ENCODE results near the gene SLC22A23.
A peak's percentile ranks its signal among the peaks of the same experiment; 100 is the strongest.

The SLC22A23 gene

DNA sequence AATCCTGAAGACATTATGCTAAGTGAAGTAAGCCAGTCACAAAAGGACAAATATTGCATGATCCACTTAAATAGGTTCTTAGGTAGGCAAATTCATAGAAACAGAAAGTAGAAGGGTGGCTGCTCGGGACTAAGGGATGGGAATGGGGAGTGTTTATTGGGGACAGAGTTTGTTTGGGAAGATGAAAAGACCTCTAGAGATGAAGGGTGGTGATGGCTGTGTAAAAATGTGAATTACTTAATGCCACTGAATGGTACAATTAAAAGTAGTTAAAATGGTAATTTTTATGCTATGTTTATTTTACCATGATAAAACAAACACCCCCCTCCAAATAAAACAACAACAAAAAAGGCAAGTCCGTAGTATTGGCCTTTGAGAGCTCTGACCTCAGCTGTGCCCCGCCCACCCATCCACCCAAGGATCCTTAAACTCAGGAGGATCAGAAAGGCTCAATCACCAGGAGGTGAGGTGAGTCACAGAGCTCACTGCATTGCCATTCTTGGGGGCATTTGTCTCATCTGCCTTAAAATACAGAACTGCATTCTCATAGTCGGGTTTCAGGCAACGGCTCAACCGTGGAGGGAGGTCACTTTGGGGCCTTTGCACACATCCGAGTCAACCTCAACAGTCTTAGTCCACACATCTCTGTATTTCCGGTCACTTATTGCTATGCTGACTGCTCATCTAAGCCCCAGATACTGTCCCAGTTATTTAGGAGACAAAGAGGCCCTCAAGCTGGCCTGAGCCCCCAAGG lies 96.7 kb downstream of the SLC22A23 start (continued):
- TF ChIP-seq, protein P1, sequence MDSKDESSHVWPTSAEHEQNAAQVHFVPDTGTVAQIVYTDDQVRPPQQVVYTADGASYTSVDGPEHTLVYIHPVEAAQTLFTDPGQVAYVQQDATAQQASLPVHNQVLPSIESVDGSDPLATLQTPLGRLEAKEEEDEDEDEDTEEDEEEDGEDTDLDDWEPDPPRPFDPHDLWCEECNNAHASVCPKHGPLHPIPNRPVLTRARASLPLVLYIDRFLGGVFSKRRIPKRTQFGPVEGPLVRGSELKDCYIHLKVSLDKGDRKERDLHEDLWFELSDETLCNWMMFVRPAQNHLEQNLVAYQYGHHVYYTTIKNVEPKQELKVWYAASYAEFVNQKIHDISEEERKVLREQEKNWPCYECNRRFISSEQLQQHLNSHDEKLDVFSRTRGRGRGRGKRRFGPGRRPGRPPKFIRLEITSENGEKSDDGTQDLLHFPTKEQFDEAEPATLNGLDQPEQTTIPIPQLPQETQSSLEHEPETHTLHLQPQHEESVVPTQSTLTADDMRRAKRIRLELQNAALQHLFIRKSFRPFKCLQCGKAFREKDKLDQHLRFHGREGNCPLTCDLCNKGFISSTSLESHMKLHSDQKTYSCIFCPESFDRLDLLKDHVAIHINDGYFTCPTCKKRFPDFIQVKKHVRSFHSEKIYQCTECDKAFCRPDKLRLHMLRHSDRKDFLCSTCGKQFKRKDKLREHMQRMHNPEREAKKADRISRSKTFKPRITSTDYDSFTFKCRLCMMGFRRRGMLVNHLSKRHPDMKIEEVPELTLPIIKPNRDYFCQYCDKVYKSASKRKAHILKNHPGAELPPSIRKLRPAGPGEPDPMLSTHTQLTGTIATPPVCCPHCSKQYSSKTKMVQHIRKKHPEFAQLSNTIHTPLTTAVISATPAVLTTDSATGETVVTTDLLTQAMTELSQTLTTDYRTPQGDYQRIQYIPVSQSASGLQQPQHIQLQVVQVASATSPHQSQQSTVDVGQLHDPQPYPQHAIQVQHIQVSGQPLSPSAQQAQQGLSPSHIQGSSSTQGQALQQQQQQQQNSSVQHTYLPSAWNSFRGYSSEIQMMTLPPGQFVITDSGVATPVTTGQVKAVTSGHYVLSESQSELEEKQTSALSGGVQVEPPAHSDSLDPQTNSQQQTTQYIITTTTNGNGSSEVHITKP (tag by site-specific recombination; IDR thresholded peaks at IDR 0.05): peak; percentile 93
- TF ChIP-seq, protein P2, sequence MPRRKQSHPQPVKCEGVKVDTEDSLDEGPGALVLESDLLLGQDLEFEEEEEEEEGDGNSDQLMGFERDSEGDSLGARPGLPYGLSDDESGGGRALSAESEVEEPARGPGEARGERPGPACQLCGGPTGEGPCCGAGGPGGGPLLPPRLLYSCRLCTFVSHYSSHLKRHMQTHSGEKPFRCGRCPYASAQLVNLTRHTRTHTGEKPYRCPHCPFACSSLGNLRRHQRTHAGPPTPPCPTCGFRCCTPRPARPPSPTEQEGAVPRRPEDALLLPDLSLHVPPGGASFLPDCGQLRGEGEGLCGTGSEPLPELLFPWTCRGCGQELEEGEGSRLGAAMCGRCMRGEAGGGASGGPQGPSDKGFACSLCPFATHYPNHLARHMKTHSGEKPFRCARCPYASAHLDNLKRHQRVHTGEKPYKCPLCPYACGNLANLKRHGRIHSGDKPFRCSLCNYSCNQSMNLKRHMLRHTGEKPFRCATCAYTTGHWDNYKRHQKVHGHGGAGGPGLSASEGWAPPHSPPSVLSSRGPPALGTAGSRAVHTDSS (tag by site-specific recombination; IDR thresholded peaks at IDR 0.05): no peak
- TF ChIP-seq ZNF175 (tag by site-specific recombination; IDR thresholded peaks at IDR 0.05) (no peak), ZFHX2 (tag by site-specific recombination; conservative IDR thresholded peaks at IDR 0.05) (peak; percentile 32; the same call in 1 of the 2 replicates), ZNF266 (tag by site-specific recombination; IDR thresholded peaks at IDR 0.05; ENCODE audit: low read depth) (no peak), ZNF473 (tag by site-specific recombination; IDR thresholded peaks at IDR 0.05) (no peak), ZNF660 (tag by site-specific recombination; IDR thresholded peaks at IDR 0.05) (no peak), ZFP3 (tag by site-specific recombination; IDR thresholded peaks at IDR 0.05; ENCODE audit: low read depth) (no peak), KLF1 (tag by site-specific recombination; IDR thresholded peaks at IDR 0.05) (peak; percentile 39), ZNF112 (tag by site-specific recombination; IDR thresholded peaks at IDR 0.05) (no peak), ZNF560 (tag by site-specific recombination; IDR thresholded peaks at IDR 0.05; ENCODE audit: borderline replicate concordance) (no peak), REPIN1 (tag by site-specific recombination; IDR thresholded peaks at IDR 0.05; ENCODE audit: low read depth) (no peak), ZNF514 (tag by site-specific recombination; IDR thresholded peaks at IDR 0.05) (no peak)
- TF ChIP-seq, protein P3, sequence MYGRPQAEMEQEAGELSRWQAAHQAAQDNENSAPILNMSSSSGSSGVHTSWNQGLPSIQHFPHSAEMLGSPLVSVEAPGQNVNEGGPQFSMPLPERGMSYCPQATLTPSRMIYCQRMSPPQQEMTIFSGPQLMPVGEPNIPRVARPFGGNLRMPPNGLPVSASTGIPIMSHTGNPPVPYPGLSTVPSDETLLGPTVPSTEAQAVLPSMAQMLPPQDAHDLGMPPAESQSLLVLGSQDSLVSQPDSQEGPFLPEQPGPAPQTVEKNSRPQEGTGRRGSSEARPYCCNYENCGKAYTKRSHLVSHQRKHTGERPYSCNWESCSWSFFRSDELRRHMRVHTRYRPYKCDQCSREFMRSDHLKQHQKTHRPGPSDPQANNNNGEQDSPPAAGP (tag by site-specific recombination; IDR thresholded peaks at IDR 0.05): peak; percentile 32; the same call in 1 of the 2 replicates
- TF ChIP-seq, protein P4, sequence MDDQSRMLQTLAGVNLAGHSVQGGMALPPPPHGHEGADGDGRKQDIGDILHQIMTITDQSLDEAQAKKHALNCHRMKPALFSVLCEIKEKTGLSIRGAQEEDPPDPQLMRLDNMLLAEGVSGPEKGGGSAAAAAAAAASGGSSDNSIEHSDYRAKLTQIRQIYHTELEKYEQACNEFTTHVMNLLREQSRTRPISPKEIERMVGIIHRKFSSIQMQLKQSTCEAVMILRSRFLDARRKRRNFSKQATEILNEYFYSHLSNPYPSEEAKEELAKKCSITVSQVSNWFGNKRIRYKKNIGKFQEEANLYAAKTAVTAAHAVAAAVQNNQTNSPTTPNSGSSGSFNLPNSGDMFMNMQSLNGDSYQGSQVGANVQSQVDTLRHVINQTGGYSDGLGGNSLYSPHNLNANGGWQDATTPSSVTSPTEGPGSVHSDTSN (CRISPR knock-in tag; IDR thresholded peaks at IDR 0.05): no peak

DNA sequence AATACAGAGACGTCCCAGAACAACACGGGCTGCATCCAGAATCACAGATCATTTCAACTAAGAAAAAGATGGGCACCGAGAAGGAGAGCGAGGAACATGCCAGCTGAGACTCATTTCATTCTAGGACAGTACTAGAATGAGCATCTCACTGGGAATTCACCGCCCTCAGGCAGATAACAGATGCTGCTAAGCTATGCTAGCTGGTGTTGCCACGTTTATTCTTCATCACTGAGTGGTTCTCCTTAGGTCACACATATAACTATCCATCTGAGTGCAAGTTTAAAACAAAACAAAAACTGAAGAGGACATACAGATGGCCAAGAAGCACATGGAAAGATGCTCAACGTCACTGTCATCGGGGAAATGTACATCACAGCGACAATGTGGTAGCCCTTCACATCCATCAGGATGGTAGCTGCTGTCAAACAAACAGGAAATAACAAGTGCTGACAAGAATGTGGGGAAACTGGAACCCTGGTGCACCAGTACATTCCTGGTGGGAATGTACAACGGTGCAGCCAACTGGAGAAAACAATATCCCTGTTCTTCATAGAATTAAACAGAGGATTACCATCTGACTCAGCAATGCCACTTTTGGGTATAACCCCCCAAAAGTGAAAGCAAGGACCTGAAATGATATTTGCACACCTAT lies 97.6 kb downstream of the SLC22A23 start:
- Histone ChIP-seq H3K36me3 (ENCODE audit: control insufficient read depth in 2 of 2, insufficient read depth in 1 of 2, low read length in 2 of 2) (no peaks in the 10 kb centered on the region), H3K4me3 (ENCODE audit: low read depth, low read length) (no peak overlapping the region), H3K9me3 (ENCODE audit: control insufficient read depth, insufficient read depth, low read depth, low read length) (no peaks in the 10 kb centered on the region), H3K27ac (ENCODE audit: extremely low read depth, low read depth, low read length) (no peak overlapping the region), H3K4me1 (ENCODE audit: control insufficient read depth, insufficient read depth, low read length) (peaks cover 12% of the 10 kb centered on the region)
- ChIA-PET POLR2A (interaction anchor here (0.6 kb wide), 1 partner anchor 79 kb away, joined by 4 read pairs; no protein-coding TSS in a partner anchor), CTCF (no interaction called here)
- TF ChIP-seq ZNF266 (tag by site-specific recombination; IDR thresholded peaks at IDR 0.05; ENCODE audit: low read depth) (no peak), ZNF843 (tag by site-specific recombination; IDR thresholded peaks at IDR 0.05) (no peak), ZNF10 (tag by site-specific recombination; IDR thresholded peaks at IDR 0.05) (no peak), ZNF747 (tag by site-specific recombination; IDR thresholded peaks at IDR 0.05) (no peak), ZNF324 (tag by site-specific recombination; IDR thresholded peaks at IDR 0.05) (no peak), ZNF777 (tag by site-specific recombination; IDR thresholded peaks at IDR 0.05; ENCODE audit: borderline replicate concordance) (no peak), ZNF561 (tag by site-specific recombination; IDR thresholded peaks at IDR 0.05; ENCODE audit: borderline replicate concordance) (no peak)
- TF ChIP-seq, protein P1 (tag by site-specific recombination; IDR thresholded peaks at IDR 0.05): no peak
- TF ChIP-seq, protein P5, sequence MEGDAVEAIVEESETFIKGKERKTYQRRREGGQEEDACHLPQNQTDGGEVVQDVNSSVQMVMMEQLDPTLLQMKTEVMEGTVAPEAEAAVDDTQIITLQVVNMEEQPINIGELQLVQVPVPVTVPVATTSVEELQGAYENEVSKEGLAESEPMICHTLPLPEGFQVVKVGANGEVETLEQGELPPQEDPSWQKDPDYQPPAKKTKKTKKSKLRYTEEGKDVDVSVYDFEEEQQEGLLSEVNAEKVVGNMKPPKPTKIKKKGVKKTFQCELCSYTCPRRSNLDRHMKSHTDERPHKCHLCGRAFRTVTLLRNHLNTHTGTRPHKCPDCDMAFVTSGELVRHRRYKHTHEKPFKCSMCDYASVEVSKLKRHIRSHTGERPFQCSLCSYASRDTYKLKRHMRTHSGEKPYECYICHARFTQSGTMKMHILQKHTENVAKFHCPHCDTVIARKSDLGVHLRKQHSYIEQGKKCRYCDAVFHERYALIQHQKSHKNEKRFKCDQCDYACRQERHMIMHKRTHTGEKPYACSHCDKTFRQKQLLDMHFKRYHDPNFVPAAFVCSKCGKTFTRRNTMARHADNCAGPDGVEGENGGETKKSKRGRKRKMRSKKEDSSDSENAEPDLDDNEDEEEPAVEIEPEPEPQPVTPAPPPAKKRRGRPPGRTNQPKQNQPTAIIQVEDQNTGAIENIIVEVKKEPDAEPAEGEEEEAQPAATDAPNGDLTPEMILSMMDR (tag by site-specific recombination; IDR thresholded peaks at IDR 0.05): no peak
